Mucosa of stomach (tissue), 1 donor: ENCODE measurements around the gene FHDC1.

Experiments
- H3K27me3 ChIP-seq: one replicate; pipeline ENCODE4 v1.7.0; 2013; ENCODE audit warnings: mild to moderate bottlenecking, low read length; ENCODE audit not compliant: control insufficient read depth, insufficient read depth
- H3K36me3 ChIP-seq: one replicate; pipeline ENCODE4 v1.7.0; 2013; ENCODE audit warnings: low read length; ENCODE audit not compliant: control insufficient read depth, insufficient read depth
- H3K4me1 ChIP-seq: one replicate; pipeline ENCODE4 v1.7.0; 2013; ENCODE audit warnings: mild to moderate bottlenecking, low read length; ENCODE audit not compliant: control insufficient read depth, insufficient read depth
- H3K4me3 ChIP-seq: one replicate; pipeline ENCODE4 v1.7.0; 2013; ENCODE audit warnings: low read length
- H3K9ac ChIP-seq: one replicate; pipeline ENCODE4 v1.7.0; 2013; ENCODE audit warnings: mild to moderate bottlenecking, low read length, moderate library complexity
- H3K9me3 ChIP-seq: one replicate; pipeline ENCODE4 v1.7.0; 2013; ENCODE audit warnings: mild to moderate bottlenecking, low read length, moderate library complexity; ENCODE audit not compliant: control insufficient read depth
- donor health status: Pancreatic carcinoma.

FHDC1 gene

DNA sequence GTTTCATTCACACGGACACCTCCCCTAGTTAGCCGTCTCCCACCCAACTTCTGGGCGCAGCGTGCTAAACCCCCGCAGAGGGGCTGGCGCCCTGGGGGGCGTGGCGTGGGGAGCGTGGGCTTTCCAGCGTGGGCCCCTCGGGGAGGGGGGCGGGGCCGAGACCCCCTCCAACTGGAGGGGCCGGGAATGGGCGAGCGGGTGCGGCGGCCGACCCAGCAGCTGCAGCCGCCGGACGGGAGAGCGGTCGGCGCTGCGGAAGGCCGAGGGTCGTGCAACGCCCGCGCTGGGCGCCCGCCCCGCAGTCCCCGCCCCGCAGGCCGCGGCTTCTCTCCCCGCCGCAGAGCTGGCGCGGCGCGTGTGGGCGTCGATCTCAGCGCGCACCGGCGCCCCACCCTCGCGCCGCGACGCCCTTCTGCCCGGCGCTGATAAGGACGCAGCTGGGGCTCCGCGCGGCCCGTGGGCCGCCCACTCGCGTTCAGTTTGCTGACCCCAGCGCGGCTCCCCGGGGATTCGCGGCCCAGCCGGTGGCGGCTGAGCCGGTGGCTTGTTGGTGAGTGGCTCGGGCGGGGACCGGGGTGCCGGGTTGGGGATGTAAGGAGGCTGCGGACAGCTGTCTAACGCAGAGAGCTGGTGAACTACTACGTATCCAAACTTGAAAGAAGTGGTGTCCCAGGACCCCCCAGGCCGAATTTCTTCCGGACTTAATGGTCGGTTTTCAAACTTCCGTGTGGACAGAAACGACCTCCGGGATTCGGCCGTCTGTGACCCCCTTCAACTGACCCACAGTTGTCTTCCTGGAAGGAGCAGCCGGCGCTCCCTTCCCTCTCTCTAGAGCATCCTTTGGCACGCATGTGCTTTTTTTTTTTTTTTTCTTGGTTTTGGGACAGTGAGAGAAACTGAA is 1.5 kb downstream of the FHDC1 start:
- peak overlapping the region; percentile 83 for H3K9ac ChIP-seq
- H3K36me3 ChIP-seq = no peaks in the 10 kb centered on the region
- H3K4me3 ChIP-seq = peak overlapping the region; percentile 61
- H3K9me3 ChIP-seq = no peaks in the 10 kb centered on the region
- no peaks in the 10 kb centered on the region for H3K27me3 ChIP-seq
- peaks cover 30% of the 10 kb centered on the region for H3K4me1 ChIP-seq

DNA sequence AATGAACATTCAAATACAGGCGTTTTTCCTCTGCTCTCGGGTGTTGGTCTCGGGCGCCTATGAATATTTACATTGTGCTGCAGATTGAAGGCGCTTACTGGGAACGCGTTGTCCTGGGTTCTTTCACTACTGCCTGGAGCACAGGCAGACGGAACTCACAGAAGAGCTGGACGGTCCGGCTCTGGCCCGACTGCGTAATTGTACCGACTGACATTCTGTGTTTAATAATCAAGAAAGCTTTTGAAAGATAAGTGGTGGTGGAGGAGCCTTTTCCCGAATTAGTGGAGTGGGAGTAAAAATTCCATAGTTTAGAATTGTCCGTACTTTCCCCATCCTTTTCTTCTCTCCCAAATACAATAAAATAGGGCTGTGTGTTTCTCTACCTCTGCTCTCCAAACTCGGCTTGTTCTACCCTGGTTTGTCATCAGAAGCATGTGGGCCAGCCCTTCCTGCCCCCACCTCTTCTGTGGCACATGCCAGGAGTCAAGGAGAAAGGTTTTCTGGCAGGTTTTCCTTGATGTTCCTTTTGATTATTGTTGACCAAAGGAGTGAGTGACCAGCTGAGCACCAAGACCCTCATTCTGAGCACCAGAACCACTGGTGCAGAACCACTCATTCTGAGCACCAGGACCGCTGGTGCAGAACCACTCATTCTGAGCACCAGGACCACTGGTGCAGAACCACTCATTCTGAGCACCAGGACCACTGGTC is 2.3 kb downstream of the FHDC1 start:
- Histone ChIP-seq H3K36me3 (no peaks in the 10 kb centered on the region), H3K9ac (peak overlapping the region; percentile 83), H3K4me1 (peaks cover 30% of the 10 kb centered on the region)

GRCh38 chr4:152939621-152940020 is 3.5 kb downstream of the FHDC1 start:
- Histone ChIP-seq H3K27me3 (no peaks in the 10 kb centered on the region), H3K9me3 (no peaks in the 10 kb centered on the region), H3K4me3 (no peak overlapping the region)

More for the DNA sequence above, 2.3 kb downstream of the FHDC1 start:
- Histone ChIP-seq H3K9me3 (no peaks in the 10 kb centered on the region), H3K27me3 (no peaks in the 10 kb centered on the region), H3K4me3 (peak overlapping the region; percentile 61)

DNA sequence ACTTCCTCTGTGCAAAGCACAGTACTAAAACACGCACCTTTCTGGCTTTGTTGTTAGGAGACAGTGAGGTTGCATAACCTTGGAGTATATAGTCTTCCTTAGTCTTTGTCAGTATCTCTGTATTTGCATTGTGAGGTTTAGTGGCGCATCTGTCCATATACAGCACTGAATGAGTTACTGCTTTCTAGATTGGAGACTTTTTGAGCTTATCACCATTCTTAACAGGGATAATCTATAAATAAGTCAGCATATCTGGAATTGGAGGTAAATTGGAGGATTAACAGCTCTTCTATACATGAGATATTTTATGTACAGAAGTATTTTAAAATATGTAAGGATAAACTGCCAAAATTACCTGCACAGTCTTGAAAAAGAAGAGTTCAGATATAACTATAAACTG is 4.3 kb downstream of the FHDC1 start:
- H3K27me3 ChIP-seq = no peaks in the 10 kb centered on the region
- no peak overlapping the region for H3K9ac ChIP-seq
- no peaks in the 10 kb centered on the region for H3K9me3 ChIP-seq
- no peak overlapping the region for H3K4me3 ChIP-seq
- H3K36me3 ChIP-seq = no peaks in the 10 kb centered on the region
- H3K4me1 ChIP-seq = peaks cover 31% of the 10 kb centered on the region

More at GRCh38 chr4:152939621-152940020, 3.5 kb downstream of the FHDC1 start:
- H3K9ac ChIP-seq = no peak overlapping the region
- H3K36me3 ChIP-seq = no peaks in the 10 kb centered on the region
- peaks cover 33% of the 10 kb centered on the region for H3K4me1 ChIP-seq

DNA sequence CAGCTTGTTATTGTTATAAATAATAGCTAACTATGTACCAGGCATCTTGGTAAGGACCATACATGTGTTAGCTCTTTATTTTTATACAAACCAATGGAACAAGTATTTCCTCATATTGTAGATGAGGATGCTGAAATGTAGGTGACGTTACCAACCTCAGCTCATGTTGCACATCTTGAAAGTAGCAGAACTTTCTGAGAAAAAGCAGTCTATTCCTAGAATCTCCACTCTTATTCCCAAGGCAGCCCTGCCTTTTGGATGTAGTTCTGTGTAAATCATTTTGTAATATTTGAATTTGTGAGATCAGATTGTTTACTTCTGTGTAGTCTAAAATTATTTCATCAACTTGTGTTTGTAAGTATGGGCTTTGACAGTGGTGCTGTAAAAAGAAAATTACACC is 5.3 kb downstream of the FHDC1 start:
- no peak overlapping the region for H3K9ac ChIP-seq
- H3K36me3 ChIP-seq = no peaks in the 10 kb centered on the region
- H3K4me1 ChIP-seq = peaks cover 28% of the 10 kb centered on the region
- no peaks in the 10 kb centered on the region for H3K9me3 ChIP-seq
- H3K4me3 ChIP-seq = no peak overlapping the region
- H3K27me3 ChIP-seq = no peaks in the 10 kb centered on the region

DNA sequence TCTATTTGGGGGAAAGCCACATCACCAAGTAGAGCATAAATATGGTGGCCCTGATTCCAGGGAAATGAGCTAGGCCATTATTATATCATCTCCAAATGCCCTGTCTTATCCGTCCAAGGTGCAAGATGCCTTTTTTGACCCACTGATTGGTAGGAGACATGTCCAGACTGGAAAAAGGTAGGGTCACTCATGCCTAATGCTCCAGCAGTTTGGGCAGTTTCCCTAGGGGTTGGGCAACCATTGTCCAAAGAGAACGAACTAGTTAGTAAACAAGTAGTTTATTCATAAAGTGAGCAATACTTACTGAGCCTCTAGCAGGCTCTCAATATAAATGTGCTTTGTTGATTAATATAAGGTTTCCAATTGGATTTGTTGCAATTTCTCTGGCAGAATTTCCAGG is 6.2 kb downstream of the FHDC1 start:
- H3K9ac ChIP-seq = no peak overlapping the region
- H3K9me3 ChIP-seq = no peaks in the 10 kb centered on the region
- no peaks in the 10 kb centered on the region for H3K27me3 ChIP-seq
- peaks cover 28% of the 10 kb centered on the region for H3K4me1 ChIP-seq
- H3K36me3 ChIP-seq = no peaks in the 10 kb centered on the region
- H3K4me3 ChIP-seq = no peak overlapping the region

GRCh38 chr4:152943672-152944071 is 7.5 kb downstream of the FHDC1 start:
- Histone ChIP-seq H3K4me1 (peaks cover 24% of the 10 kb centered on the region), H3K4me3 (no peak overlapping the region), H3K9me3 (no peaks in the 10 kb centered on the region), H3K9ac (no peak overlapping the region), H3K36me3 (no peaks in the 10 kb centered on the region), H3K27me3 (no peaks in the 10 kb centered on the region)

- H3K9ac ChIP-seq = no peak overlapping the region
- H3K9me3 ChIP-seq = no peaks in the 10 kb centered on the region
- H3K36me3 ChIP-seq = no peaks in the 10 kb centered on the region
- no peaks in the 10 kb centered on the region for H3K27me3 ChIP-seq
- H3K4me1 ChIP-seq = peaks cover 18% of the 10 kb centered on the region
- no peak overlapping the region for H3K4me3 ChIP-seq
These were observed 8.7 kb downstream of the FHDC1 start for GRCh38 chr4:152944666-152945320.

DNA sequence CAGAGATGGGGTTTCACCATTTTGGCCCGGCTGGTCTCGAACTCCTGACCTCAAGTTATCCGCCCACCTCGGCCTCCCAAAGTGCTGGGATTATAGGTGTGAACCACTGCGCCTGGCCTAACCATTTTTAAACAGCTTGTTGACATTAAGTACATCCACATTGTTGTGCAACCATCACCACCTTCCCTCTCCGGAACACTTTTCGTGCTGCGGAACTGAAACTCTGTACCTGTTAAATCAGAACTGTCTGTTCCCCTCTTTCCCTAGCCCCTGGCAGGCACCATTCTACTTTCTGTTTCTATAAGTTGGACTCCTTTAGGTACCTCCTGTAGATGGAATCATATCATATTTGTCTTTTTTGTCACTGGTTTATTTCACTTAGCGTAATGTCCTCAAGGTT is 9.5 kb downstream of the FHDC1 start:
- Histone ChIP-seq H3K9ac (no peak overlapping the region), H3K4me1 (peaks cover 20% of the 10 kb centered on the region), H3K36me3 (no peaks in the 10 kb centered on the region), H3K9me3 (no peaks in the 10 kb centered on the region), H3K4me3 (no peak overlapping the region), H3K27me3 (no peaks in the 10 kb centered on the region)

- H3K27me3 ChIP-seq = no peaks in the 10 kb centered on the region
- H3K9me3 ChIP-seq = no peaks in the 10 kb centered on the region
- H3K9ac ChIP-seq = no peak overlapping the region
- H3K36me3 ChIP-seq = no peaks in the 10 kb centered on the region
- peaks cover 25% of the 10 kb centered on the region for H3K4me1 ChIP-seq
- H3K4me3 ChIP-seq = no peak overlapping the region
These were observed 10.3 kb downstream of the FHDC1 start for GRCh38 chr4:152946446-152946845.

- Histone ChIP-seq H3K4me3 (no peak overlapping the region), H3K9ac (no peak overlapping the region), H3K4me1 (peaks cover 30% of the 10 kb centered on the region), H3K9me3 (no peaks in the 10 kb centered on the region), H3K36me3 (no peaks in the 10 kb centered on the region), H3K27me3 (no peaks in the 10 kb centered on the region)
These were observed 11.2 kb downstream of the FHDC1 start for GRCh38 chr4:152947311-152947710.

GRCh38 chr4:152949930-152950329 is 13.8 kb downstream of the FHDC1 start:
- H3K27me3 ChIP-seq = no peaks in the 10 kb centered on the region
- no peaks in the 10 kb centered on the region for H3K9me3 ChIP-seq
- H3K9ac ChIP-seq = no peak overlapping the region
- H3K36me3 ChIP-seq = no peaks in the 10 kb centered on the region
- H3K4me3 ChIP-seq = no peak overlapping the region
- peaks cover 24% of the 10 kb centered on the region for H3K4me1 ChIP-seq
